GM12878 (cell line): ENCODE results near the gene FAM89A. TPM values are rescaled to one million over a fixed set of nuclear protein-coding genes. Genes with fewer than 3 reads are reported as not detected.

Experiments
- ATAC-seq: fragments of 200-7000 bp; cut with Tn5 transposase; 3 replicates; pipeline ENCODE4 v1.9.1; 2020; ENCODE audit warnings: mild to moderate bottlenecking, moderate library complexity
- BruUV-seq: library from RNA; stranded (reverse); fragments of 400-500 nt; replicated peaks from 2 replicates; lab custom pipeline; 2021; lab: Mats Ljungman, UMichigan
- CTCF ChIA-PET: fragments of 300-600 bp; sonication (Branson Sonifier 250); formaldehyde crosslinking; extraction: SDS; loops from one replicate; lab custom pipeline; 2021; ENCODE audit warnings: inconsistent platforms; lab: Yijun Ruan, JAX
- POLR2A ChIA-PET: fragments of 350-600 bp; formaldehyde crosslinking; extraction: SDS; loops from one replicate; lab custom pipeline; 2021; ENCODE audit warnings: inconsistent platforms; lab: Charles Lee
- RAD21 ChIA-PET: fragments of 300-600 bp; sonication (Branson Sonifier 250); formaldehyde crosslinking; loops from one replicate; lab custom pipeline; 2023; ENCODE audit warnings: antibody characterized with exemption; ENCODE audit not compliant: unreplicated experiment; lab: Charles Lee
- SMC1A ChIA-PET: fragments of 300-600 bp; sonication (Branson Sonifier 250); formaldehyde crosslinking; loops from one replicate; lab custom pipeline; 2023; ENCODE audit not compliant: unreplicated experiment, uncharacterized antibody; lab: Charles Lee
- DNase-seq: peaks from one replicate; pipeline ENCODE4 v3.0.0-alpha.2; 2011; ENCODE audit warnings: low read depth, low spot score
- FAIRE-seq: peaks from 3 replicates; lab custom pipeline; 2011; peaks lifted over from hg19 to GRCh38; lab: Jason Lieb, UNC
- H2AFZ ChIP-seq: 2 replicates; pipeline ENCODE4 v1.6.0; 2011; ENCODE audit warnings: low read depth, low read length, control low read depth; ENCODE audit not compliant: control insufficient read depth
- H3K27ac ChIP-seq: 2 replicates; pipeline ENCODE4 v1.5.1; 2011; ENCODE audit warnings: control low read depth; ENCODE audit not compliant: control insufficient read depth, insufficient read depth
- H3K27me3 ChIP-seq, 2 experiments: replicated peaks in 1 of 2; 2 replicates each; pipeline versions ENCODE4 v1.6.0 to v1.6.1; 2011; ENCODE audit warnings: low read length in 1 of 2; ENCODE audit not compliant: control insufficient read depth in 2 of 2, insufficient read depth in 2 of 2
- H3K36me3 ChIP-seq, 2 experiments: 2 replicates each; pipeline ENCODE4 v1.5.1; 2011; ENCODE audit warnings: low read length in 1 of 2; ENCODE audit not compliant: control insufficient read depth in 2 of 2, insufficient read depth in 2 of 2
- H3K4me1 ChIP-seq: 2 replicates; pipeline ENCODE4 v1.6.1; 2011; ENCODE audit warnings: mild to moderate bottlenecking, low read length, moderate library complexity, mixed read lengths; ENCODE audit not compliant: control insufficient read depth, insufficient read depth
- H3K4me2 ChIP-seq: 2 replicates; pipeline ENCODE4 v1.6.0; 2011; ENCODE audit warnings: control low read depth; ENCODE audit not compliant: control insufficient read depth, insufficient read depth
- H3K4me3 ChIP-seq: fragments of 200-600 bp; sonication (generic); 2 replicates; pipeline ENCODE4 v1.5.1; 2016
- H3K79me2 ChIP-seq: 2 replicates; pipeline ENCODE4 v1.6.0; 2011; ENCODE audit warnings: low read length; ENCODE audit not compliant: control insufficient read depth, insufficient read depth
- H3K9ac ChIP-seq: 2 replicates; pipeline ENCODE4 v1.8.0; 2011; ENCODE audit warnings: low read length, control low read depth, mixed read lengths; ENCODE audit not compliant: control insufficient read depth, insufficient read depth
- H3K9me3 ChIP-seq: replicated peaks from 3 replicates; pipeline ENCODE4 v1.5.1; 2011; ENCODE audit warnings: mild to moderate bottlenecking, low read length; ENCODE audit not compliant: control insufficient read depth, insufficient read depth
- H4K20me1 ChIP-seq: 2 replicates; pipeline ENCODE4 v1.6.0; 2011; ENCODE audit not compliant: control insufficient read depth, insufficient read depth
- BHLHE40 ChIP-seq, 2 experiments: fragments of 450-650 bp in 1 of 2; IDR thresholded peaks; 2 replicates each; pipeline ENCODE4 v1.6.1; 2011 to 2017; ENCODE audit warnings: low read depth in 2 of 2, borderline replicate concordance in 1 of 2, improper control_type of control experiment in 1 of 2, low read length in 1 of 2, mild to moderate bottlenecking in 1 of 2
- BMI1 ChIP-seq: fragments of 450-650 bp; IDR thresholded peaks from 2 replicates; pipeline ENCODE4 v1.6.1; 2016; ENCODE audit warnings: mild to moderate bottlenecking, moderate library complexity, borderline replicate concordance
- CEBPB ChIP-seq, 2 experiments: fragments of 150-350 bp in 1 of 2; IDR thresholded peaks; 2 replicates each; pipeline ENCODE4 v1.6.1; 2012 to 2014; ENCODE audit warnings: low read depth in 2 of 2, low read length in 2 of 2, borderline replicate concordance in 1 of 2, inconsistent platforms in 1 of 2
- EGR1 ChIP-seq, 2 experiments: IDR thresholded peaks; 1 replicate in 1 of 2; 2 replicates in 1 of 2; pipeline ENCODE4 v1.6.1; 2011 to 2012; ENCODE audit warnings: low read depth in 2 of 2, low read length in 2 of 2, borderline replicate concordance in 1 of 2, mild to moderate bottlenecking in 1 of 2, moderate library complexity in 1 of 2
- FOS ChIP-seq: IDR thresholded peaks from 3 replicates; pipeline ENCODE4 v1.6.1; 2011; ENCODE audit warnings: borderline replicate concordance; ENCODE audit not compliant: insufficient read length; ENCODE audit errors: extremely low read depth
- JUND ChIP-seq: IDR thresholded peaks from 2 replicates; pipeline ENCODE4 v1.6.1; 2012; ENCODE audit warnings: low read depth, mild to moderate bottlenecking, low read length, improper control_type of control experiment, moderate library complexity
- NFYB ChIP-seq: IDR thresholded peaks from 2 replicates; pipeline ENCODE4 v1.6.1; 2011; ENCODE audit warnings: low read depth, mild to moderate bottlenecking, low read length, improper control_type of control experiment, moderate library complexity; ENCODE audit not compliant: insufficient read depth
- RAD21 ChIP-seq: IDR thresholded peaks from 2 replicates; pipeline ENCODE4 v1.6.1; 2011; ENCODE audit warnings: mild to moderate bottlenecking, low read depth, low read length, moderate library complexity; ENCODE audit not compliant: insufficient read depth
- RB1 ChIP-seq: fragments of 450-650 bp; formaldehyde crosslinking; IDR thresholded peaks from 2 replicates; pipeline ENCODE4 v1.6.1; 2017; ENCODE audit warnings: mild to moderate bottlenecking, borderline replicate concordance
- RBBP5 ChIP-seq: fragments of 200-600 bp; sonication (generic); conservative IDR thresholded peaks from 2 replicates; pipeline ENCODE4 v1.6.1; 2016
- WGBS: methylation state at CpG from one replicate; pipeline ENCODE4 v1.1.6; 2016; ENCODE audit warnings: low lambda C conversion rate; ENCODE audit not compliant: insufficient replicate concordance, insufficient coverage; ENCODE audit errors: missing lambda C conversion rate; 5-methylcytosine and 5-hydroxymethylcytosine counted together
- in situ Hi-C: fragments of 300-500 bp; cut with MboI; formaldehyde crosslinking; loops from 9 replicates; pipeline ENCODE4 v1.14.3; 2018; ENCODE audit warnings: mixed read lengths
- intact Hi-C: fragments of 100-400 bp; cut with micrococcal nuclease; formaldehyde crosslinking; loops from one replicate; pipeline ENCODE4 v1.14.2; 2022; ENCODE audit not compliant: unreplicated experiment
- polyA plus RNA-seq, 11 experiments: library from polyadenylated mRNA; depleted of rRNA in 4 of 11; unstranded in 6 of 11; stranded (reverse) in 5 of 11; fragments of >200 nt; fragmentation: Nextera tagmentation in 4 of 11; fragmentation: Illumina TruSeq in 1 of 11; extraction: Ambion mirVana in 4 of 11; extraction: Trizol in 1 of 11; gene quantifications; 1 replicate in 1 of 11; 2 replicates in 10 of 11; pipeline versions ENCODE4 v1.2.1 to v1.2.3, GENCODE V29; 2011 to 2016; ENCODE audit warnings: inconsistent platforms in 2 of 11, missing spikeins in 2 of 11, low read depth in 1 of 11
- total RNA-seq, 4 experiments: library from RNA; depleted of rRNA in 3 of 4; stranded (reverse); fragments of >200 nt in 3 of 4; fragmentation: Illumina TruSeq in 1 of 4; extraction: Trizol in 1 of 4; gene quantifications; 2 replicates each; pipeline versions ENCODE4 v1.2.1 to v1.2.3, GENCODE V29; 2013 to 2021
- TF ChIP-seq, protein P1 (sequence below): fragments of 450-650 bp; IDR thresholded peaks from 2 replicates; pipeline ENCODE4 v1.6.1; 2017; ENCODE audit warnings: antibody characterized with exemption, mild to moderate bottlenecking, moderate library complexity
- TF ChIP-seq, protein P2 (sequence below): IDR thresholded peaks from 2 replicates; pipeline ENCODE4 v1.6.1; 2011; ENCODE audit warnings: mild to moderate bottlenecking, low read depth, low read length, moderate library complexity; ENCODE audit not compliant: insufficient replicate concordance
- TF ChIP-seq, protein P3 (sequence below): IDR thresholded peaks from 2 replicates; pipeline ENCODE4 v1.6.1; 2012; ENCODE audit warnings: low read depth, low read length, improper control_type of control experiment
- TF ChIP-seq, protein P4 (sequence below): IDR thresholded peaks from 2 replicates; pipeline ENCODE4 v1.6.1; 2012; ENCODE audit warnings: low read length, inconsistent platforms

FAM89A gene
- total and polyA plus RNA-seq, 10 of the 15 experiments (the other 5 are each of a cell fraction or from before 2014, with no cell fraction given) = 0.06 to 0.72 (median 0.14) TPM; not detected in 4

DNA sequence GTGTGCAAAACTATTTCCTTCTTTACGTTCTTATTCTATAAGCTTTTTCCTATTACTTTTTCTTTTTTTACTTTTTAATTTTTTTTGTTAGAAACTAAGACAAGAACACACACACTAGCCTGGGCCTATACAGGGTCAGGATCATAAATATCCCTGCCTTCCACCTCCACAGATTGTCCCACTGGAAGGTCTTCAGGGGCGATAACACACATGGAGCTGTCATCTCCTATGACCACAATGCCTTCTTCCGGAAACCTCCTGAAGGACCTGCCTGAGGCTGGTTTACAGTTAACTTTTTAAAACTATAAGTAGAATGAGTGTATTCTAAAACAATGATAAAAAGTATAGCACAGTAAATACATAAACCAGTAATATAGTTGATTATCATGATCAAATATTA is 10.3 kb upstream of the FAM89A start:
- TF ChIP-seq EGR1 (IDR thresholded peaks at IDR 0.05; ENCODE audit: borderline replicate concordance in 1 of 2, low read depth in 2 of 2, low read length in 2 of 2) (no peak), BMI1 (no peak), CEBPB (IDR thresholded peaks at IDR 0.05; ENCODE audit: borderline replicate concordance in 1 of 2, low read depth in 2 of 2, low read length in 2 of 2) (no peak), RB1 (no peak), RAD21 (no peak), BHLHE40 (IDR thresholded peaks at IDR 0.05; ENCODE audit: borderline replicate concordance in 1 of 2, low read depth in 2 of 2, low read length in 1 of 2) (no peak), NFYB (no peak), RBBP5 (no peak), FOS (no peak), JUND (no peak)
- TF ChIP-seq, protein P1, sequence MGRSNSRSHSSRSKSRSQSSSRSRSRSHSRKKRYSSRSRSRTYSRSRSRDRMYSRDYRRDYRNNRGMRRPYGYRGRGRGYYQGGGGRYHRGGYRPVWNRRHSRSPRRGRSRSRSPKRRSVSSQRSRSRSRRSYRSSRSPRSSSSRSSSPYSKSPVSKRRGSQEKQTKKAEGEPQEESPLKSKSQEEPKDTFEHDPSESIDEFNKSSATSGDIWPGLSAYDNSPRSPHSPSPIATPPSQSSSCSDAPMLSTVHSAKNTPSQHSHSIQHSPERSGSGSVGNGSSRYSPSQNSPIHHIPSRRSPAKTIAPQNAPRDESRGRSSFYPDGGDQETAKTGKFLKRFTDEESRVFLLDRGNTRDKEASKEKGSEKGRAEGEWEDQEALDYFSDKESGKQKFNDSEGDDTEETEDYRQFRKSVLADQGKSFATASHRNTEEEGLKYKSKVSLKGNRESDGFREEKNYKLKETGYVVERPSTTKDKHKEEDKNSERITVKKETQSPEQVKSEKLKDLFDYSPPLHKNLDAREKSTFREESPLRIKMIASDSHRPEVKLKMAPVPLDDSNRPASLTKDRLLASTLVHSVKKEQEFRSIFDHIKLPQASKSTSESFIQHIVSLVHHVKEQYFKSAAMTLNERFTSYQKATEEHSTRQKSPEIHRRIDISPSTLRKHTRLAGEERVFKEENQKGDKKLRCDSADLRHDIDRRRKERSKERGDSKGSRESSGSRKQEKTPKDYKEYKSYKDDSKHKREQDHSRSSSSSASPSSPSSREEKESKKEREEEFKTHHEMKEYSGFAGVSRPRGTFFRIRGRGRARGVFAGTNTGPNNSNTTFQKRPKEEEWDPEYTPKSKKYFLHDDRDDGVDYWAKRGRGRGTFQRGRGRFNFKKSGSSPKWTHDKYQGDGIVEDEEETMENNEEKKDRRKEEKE = no peak
- TF ChIP-seq, protein P2, sequence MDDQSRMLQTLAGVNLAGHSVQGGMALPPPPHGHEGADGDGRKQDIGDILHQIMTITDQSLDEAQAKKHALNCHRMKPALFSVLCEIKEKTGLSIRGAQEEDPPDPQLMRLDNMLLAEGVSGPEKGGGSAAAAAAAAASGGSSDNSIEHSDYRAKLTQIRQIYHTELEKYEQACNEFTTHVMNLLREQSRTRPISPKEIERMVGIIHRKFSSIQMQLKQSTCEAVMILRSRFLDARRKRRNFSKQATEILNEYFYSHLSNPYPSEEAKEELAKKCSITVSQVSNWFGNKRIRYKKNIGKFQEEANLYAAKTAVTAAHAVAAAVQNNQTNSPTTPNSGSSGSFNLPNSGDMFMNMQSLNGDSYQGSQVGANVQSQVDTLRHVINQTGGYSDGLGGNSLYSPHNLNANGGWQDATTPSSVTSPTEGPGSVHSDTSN = no peak
- TF ChIP-seq, protein P3, sequence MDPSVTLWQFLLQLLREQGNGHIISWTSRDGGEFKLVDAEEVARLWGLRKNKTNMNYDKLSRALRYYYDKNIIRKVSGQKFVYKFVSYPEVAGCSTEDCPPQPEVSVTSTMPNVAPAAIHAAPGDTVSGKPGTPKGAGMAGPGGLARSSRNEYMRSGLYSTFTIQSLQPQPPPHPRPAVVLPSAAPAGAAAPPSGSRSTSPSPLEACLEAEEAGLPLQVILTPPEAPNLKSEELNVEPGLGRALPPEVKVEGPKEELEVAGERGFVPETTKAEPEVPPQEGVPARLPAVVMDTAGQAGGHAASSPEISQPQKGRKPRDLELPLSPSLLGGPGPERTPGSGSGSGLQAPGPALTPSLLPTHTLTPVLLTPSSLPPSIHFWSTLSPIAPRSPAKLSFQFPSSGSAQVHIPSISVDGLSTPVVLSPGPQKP = no peak
- TF ChIP-seq, protein P4, sequence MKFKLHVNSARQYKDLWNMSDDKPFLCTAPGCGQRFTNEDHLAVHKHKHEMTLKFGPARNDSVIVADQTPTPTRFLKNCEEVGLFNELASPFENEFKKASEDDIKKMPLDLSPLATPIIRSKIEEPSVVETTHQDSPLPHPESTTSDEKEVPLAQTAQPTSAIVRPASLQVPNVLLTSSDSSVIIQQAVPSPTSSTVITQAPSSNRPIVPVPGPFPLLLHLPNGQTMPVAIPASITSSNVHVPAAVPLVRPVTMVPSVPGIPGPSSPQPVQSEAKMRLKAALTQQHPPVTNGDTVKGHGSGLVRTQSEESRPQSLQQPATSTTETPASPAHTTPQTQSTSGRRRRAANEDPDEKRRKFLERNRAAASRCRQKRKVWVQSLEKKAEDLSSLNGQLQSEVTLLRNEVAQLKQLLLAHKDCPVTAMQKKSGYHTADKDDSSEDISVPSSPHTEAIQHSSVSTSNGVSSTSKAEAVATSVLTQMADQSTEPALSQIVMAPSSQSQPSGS = no peak
- TF ChIP-seq, all 136 proteins: peak for 0
- ATAC-seq (no peak), FAIRE-seq (no peak), DNase-seq (no peak)
- Histone ChIP-seq H3K4me1 (no peaks in the 10 kb centered on the region), H3K27ac (no peak overlapping the region), H3K27me3 (no peaks in the 10 kb centered on the region; a peak in 2 of 4 replicates), H3K36me3 (no peaks in the 10 kb centered on the region), H4K20me1 (no peaks in the 10 kb centered on the region), H3K9ac (no peak overlapping the region), H3K4me2 (no peak overlapping the region), H3K4me3 (no peak overlapping the region), H2AFZ (no peak overlapping the region), H3K79me2 (no peaks in the 10 kb centered on the region), H3K9me3 (no peaks in the 10 kb centered on the region)
- ChIA-PET SMC1A (no interaction called here), RAD21 (no interaction called here), POLR2A (no interaction called here), CTCF (no interaction called here)
- intact Hi-C loops (no loop called here), in situ Hi-C loops (no loop called here)
- BruUV-seq = no TSS peak
- WGBS = 79% methylated on average over 3 of the region's 3 CpGs
